ENCODE measurements around the gene P3H3. TPM values are rescaled to one million over a fixed set of nuclear protein-coding genes. Genes with fewer than 3 reads are reported as not detected.

P3H3 gene, protein sequence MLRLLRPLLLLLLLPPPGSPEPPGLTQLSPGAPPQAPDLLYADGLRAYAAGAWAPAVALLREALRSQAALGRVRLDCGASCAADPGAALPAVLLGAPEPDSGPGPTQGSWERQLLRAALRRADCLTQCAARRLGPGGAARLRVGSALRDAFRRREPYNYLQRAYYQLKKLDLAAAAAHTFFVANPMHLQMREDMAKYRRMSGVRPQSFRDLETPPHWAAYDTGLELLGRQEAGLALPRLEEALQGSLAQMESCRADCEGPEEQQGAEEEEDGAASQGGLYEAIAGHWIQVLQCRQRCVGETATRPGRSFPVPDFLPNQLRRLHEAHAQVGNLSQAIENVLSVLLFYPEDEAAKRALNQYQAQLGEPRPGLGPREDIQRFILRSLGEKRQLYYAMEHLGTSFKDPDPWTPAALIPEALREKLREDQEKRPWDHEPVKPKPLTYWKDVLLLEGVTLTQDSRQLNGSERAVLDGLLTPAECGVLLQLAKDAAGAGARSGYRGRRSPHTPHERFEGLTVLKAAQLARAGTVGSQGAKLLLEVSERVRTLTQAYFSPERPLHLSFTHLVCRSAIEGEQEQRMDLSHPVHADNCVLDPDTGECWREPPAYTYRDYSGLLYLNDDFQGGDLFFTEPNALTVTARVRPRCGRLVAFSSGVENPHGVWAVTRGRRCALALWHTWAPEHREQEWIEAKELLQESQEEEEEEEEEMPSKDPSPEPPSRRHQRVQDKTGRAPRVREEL
- polyA plus RNA-seq, result 1 to 10 TPM; 5.4 to 9.0 (median 7.4) TPM

GRCh38 chr12:6827982-6828780 lies at the start of gene P3H3:
TSS of gene P3H3 (plus strand) at chr12:6828407. CDS start at chr12:6828441, 34 bp downstream.
- no peak within 1 kb of the TSS for H3K27ac ChIP-seq (ENCODE audit: low read depth, low read length)
- WGBS, 3 donors, result 1% methylated on average over 55 to 60 of the region's 60 CpGs

GRCh38 chr12:6778574-6779550 lies 49.3 kb upstream of the P3H3 start:
- 3 to 4% (median 4%) methylated on average over 35 of the region's 35 CpGs for WGBS, 3 donors
- H3K27ac ChIP-seq (ENCODE audit: low read depth, low read length), result no peak overlapping the region

- 82 to 88% (median 86%) methylated on average over 6 of the region's 6 CpGs for WGBS, 3 donors
- no peak overlapping the region for H3K27ac ChIP-seq (ENCODE audit: low read depth, low read length)
These were observed 48.3 kb upstream of the P3H3 start for GRCh38 chr12:6779708-6780432.

- WGBS, 3 donors, result 79 to 91% (median 84%) methylated on average over 6 of the region's 6 CpGs
- H3K27ac ChIP-seq (ENCODE audit: low read depth, low read length), result no peak overlapping the region
These were observed 47.6 kb upstream of the P3H3 start for GRCh38 chr12:6780573-6780972.

GRCh38 chr12:6782119-6782518 lies 46.1 kb upstream of the P3H3 start:
- no peak overlapping the region for H3K27ac ChIP-seq (ENCODE audit: low read depth, low read length)
- 71 to 78% (median 77%) methylated on average over 6 of the region's 6 CpGs for WGBS, 3 donors

DNA sequence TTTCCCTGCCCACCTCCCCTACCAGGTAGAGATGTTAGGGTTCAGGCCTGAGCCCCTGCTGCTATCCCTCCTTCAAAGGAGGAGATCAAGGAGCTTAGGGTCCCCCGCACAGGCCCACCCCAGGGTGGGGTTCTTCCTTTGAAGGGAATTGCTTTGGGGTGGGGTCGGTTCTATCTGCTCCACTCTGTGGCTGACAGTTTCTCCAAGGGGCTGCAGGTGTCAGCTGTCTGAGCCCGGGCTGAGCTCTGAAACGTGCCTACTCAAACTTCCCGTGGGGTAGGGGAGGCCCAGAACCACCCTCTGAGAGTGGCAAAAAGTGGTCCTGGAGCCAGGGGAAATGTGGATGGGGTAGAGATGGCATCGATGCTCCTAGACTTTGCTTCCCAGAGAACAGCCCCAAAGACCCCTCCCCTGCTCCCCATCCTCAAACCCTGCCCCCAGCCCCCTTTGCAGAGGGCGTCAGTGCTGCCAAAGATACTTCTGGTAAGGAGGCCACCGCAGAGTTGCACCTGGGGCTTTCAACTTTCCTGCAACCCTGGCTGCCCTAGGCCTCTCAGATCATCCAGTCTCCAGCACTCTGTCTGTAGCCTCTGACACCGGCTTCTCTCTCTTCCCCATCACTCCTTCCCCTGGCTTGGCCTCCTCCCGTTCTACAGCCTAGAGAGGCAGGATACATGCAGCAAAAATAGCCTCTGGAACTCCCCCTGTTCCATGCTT lies 45.2 kb upstream of the P3H3 start:
- 67 to 81% (median 78%) methylated on average over 9 to 10 of the region's 10 CpGs for WGBS, 3 donors
- H3K27ac ChIP-seq (ENCODE audit: low read depth, low read length), result no peak overlapping the region

DNA sequence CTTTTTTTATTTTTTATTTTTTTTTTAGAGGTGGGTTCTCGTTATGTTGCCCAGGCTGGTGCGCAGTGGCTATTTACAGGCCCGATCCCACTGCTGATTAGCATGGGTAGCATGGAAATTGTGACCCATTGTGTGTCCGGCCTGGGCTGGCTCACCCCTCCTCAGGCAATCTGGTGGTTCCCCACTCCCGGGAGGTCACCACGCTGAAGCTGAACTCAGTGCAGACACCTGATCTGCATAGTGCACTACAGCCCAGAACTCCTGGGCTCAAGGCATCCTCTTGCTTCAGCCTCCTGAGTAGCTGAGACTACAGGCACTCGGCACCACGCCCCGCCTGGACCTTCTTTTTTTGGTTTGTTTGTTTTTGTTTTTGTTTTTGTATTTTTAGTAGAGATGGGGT lies 44.4 kb upstream of the P3H3 start:
- WGBS, 3 donors, result 87 to 93% (median 88%) methylated on average over 9 of the region's 9 CpGs
- no peak overlapping the region for H3K27ac ChIP-seq (ENCODE audit: low read depth, low read length)

DNA sequence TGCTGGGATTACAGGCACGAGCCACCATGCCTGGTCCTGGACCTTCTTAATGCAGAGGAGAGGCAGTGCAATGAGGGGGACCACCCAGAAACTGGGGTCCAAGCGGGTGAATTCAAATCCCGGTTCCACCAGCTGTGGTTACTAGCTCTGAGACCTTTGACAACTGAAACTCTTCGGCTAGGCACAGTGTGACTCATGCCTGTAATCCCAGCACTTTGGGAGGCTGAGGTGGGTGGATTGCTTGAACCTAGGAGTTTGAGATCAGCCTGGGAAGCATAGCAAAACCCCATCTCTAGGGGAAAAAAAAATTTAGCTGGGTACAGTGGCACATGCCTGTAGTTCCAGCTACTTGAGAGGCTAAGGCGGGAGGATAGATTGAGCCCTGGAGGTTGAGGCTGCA lies 43.9 kb upstream of the P3H3 start:
- WGBS, 3 donors, result 79 to 84% (median 83%) methylated on average over 5 of the region's 5 CpGs
- H3K27ac ChIP-seq (ENCODE audit: low read depth, low read length), result no peak overlapping the region

DNA sequence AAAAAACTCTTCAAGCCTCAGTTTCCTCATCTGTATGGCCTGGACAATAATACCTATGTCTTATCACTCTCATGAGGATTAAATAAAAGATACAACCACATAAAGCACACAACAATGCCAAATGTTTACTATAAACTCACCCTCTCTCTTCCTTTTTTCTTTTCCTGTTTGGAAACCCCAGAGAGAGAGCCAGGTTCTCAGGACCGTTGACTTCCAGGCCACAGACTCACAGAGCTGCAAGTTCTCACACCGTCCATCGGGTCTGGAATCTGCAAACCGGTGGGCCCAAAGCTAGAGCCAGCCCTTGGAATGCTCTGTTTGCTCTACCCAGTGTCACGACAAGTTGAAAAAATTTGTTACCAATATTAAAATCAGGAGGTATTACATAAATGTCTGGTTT lies 43.4 kb upstream of the P3H3 start:
- 34 to 67% (median 48%) methylated on average over 5 of the region's 5 CpGs for WGBS, 3 donors
- no peak overlapping the region for H3K27ac ChIP-seq (ENCODE audit: low read depth, low read length)

- WGBS, 3 donors, result 56 to 73% (median 66%) methylated on average over 9 of the region's 9 CpGs
- no peak overlapping the region for H3K27ac ChIP-seq (ENCODE audit: low read depth, low read length)
These were observed 41.7 kb upstream of the P3H3 start for GRCh38 chr12:6786416-6787094.

- WGBS, 3 donors, result 94 to 97% (median 95%) methylated on average over 5 of the region's 5 CpGs
These were observed 40.9 kb upstream of the P3H3 start for GRCh38 chr12:6787309-6787708.

DNA sequence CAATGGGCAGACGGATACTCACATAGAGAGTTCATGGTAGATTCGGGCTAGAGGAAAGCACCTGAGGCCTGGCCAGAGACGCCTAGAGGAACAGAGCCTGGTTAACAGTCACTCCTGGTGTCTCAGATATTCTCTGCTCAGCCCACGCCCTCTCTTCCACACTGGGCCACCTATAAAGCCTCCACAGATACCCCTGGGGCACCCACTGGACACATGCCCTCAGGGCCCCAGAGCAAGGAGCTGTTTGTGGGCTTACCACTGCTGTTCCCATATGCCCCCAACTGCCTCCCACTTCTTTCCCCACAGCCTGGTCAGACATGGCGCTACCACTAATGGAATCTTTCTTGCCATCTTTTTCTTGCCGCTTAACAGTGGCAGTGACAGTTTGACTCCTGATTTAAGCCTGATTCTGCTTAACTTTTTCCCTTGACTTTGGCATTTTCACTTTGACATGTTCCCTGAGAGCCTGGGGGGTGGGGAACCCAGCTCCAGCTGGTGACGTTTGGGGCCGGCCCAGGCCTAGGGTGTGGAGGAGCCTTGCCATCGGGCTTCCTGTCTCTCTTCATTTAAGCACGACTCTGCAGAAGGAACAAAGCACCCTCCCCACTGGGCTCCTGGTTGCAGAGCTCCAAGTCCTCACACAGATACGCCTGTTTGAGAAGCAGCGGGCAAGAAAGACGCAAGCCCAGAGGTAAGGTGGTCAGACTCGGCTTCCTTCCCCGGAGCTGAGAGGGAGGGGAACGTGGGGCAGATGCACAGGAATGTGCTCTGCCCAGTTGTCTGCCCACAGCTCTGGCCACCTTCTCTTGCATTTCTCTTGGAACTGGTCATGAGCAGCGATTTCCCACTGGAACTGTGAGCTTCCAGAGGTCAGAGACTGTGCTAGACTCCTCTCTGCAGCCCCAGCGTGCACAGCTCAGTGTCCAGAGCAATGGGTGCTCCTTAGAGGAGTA lies 39.0 kb upstream of the P3H3 start, which contains the start of gene CD4:
Gene CD4, plus strand, starts transcription at position 557 of the 953 bp plus-strand sequence. CDS start 10,611 bp downstream, outside the sequence.
- WGBS, 3 donors, result 50 to 61% (median 54%) methylated on average over 18 of the region's 18 CpGs
- no peak within 1 kb of the TSS for H3K27ac ChIP-seq (ENCODE audit: low read depth, low read length)

More at GRCh38 chr12:6787309-6787708, 40.9 kb upstream of the P3H3 start:
- no peak overlapping the region for H3K27ac ChIP-seq (ENCODE audit: low read depth, low read length)

DNA sequence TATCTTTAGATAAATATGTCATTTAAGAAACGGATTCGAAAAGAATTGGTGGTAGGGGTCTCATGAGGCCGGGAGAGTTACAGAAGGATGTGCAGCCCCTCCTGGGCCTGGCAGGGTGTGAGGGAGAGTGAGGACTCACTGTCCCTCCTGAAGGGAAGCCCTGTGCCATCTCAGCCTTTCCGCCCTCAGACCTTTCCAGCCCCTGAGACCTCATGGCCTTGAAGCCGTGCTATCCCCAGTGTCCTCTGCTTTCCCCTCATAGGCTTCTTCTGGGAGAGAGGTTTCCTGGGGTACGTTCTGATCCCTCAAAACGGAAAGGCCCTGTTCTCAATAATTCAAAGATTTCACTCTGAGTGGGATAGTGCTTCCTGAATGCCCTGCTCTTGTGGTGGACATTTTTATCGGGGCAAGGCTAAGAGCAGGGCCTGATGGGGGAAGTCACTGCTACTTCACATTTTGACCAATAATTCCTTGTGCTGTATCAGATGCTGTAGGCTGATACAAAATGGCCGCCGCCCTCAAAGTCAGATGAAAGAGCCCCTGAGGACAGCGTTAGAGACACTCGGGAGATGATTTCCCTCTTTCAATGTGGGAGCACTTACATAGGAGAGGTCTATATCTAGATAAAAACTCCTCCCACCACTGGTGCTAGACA lies 37.6 kb upstream of the P3H3 start:
- WGBS, 3 donors, result 70 to 83% (median 81%) methylated on average over 12 of the region's 12 CpGs
- no peak overlapping the region for H3K27ac ChIP-seq (ENCODE audit: low read depth, low read length)

DNA sequence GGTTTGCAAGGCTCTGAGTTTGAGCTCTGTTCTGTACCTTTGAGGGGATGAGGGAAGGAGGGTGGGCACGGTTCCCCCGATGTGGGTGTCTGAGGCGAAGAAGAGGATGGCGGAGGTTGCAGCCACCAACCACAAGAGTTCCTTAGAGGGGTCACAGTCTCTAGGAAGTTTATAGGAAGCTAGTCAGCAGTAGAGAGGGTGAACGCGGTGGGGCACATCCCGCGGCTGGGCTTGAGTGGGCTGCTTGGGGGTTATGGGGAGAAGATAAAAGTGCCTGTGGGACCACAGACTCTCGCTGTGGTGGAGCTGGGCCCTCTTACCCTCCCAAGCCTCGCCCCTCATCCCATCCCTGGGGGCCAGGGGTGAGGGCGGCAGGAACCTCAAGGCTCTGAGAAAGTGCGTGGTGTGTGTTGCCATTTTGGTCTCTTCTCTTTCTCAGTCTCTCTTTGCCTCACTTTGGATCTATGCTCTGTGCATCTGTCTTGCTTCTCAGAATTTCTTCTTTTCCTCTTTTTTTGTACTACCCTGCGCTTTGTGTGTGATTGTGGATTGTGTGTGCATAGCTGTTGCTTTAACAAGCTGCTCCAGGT lies 36.2 kb upstream of the P3H3 start:
- WGBS, 3 donors, result 50 to 79% (median 57%) methylated on average over 13 of the region's 13 CpGs
- no peak overlapping the region for H3K27ac ChIP-seq (ENCODE audit: low read depth, low read length)

Data from adipose tissue (tissue), 3 donors.